ENCODE measurements around the gene TRMT5.

GRCh38 chr14:60999536-60999935, 18.7 kb upstream of the TRMT5 start:
- TF ChIP-seq, protein P1, sequence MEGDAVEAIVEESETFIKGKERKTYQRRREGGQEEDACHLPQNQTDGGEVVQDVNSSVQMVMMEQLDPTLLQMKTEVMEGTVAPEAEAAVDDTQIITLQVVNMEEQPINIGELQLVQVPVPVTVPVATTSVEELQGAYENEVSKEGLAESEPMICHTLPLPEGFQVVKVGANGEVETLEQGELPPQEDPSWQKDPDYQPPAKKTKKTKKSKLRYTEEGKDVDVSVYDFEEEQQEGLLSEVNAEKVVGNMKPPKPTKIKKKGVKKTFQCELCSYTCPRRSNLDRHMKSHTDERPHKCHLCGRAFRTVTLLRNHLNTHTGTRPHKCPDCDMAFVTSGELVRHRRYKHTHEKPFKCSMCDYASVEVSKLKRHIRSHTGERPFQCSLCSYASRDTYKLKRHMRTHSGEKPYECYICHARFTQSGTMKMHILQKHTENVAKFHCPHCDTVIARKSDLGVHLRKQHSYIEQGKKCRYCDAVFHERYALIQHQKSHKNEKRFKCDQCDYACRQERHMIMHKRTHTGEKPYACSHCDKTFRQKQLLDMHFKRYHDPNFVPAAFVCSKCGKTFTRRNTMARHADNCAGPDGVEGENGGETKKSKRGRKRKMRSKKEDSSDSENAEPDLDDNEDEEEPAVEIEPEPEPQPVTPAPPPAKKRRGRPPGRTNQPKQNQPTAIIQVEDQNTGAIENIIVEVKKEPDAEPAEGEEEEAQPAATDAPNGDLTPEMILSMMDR (IDR thresholded peaks at IDR 0.05; ENCODE audit: borderline replicate concordance, extremely low read depth, low read length, poor library complexity, severe bottlenecking): no peak
- no peak for TF ChIP-seq EZH2 (IDR thresholded peaks at IDR 0.05; ENCODE audit: borderline replicate concordance, low read depth, low read length, severe bottlenecking)

All from DND-41 (cell line).